ENCODE data around the gene PRDM16. TPM values are rescaled to one million over a fixed set of nuclear protein-coding genes. Genes with fewer than 3 reads are reported as not detected.

The PRDM16 gene
- total RNA-seq, 1 experiment from 2014 or later, result 1.6 TPM

DNA sequence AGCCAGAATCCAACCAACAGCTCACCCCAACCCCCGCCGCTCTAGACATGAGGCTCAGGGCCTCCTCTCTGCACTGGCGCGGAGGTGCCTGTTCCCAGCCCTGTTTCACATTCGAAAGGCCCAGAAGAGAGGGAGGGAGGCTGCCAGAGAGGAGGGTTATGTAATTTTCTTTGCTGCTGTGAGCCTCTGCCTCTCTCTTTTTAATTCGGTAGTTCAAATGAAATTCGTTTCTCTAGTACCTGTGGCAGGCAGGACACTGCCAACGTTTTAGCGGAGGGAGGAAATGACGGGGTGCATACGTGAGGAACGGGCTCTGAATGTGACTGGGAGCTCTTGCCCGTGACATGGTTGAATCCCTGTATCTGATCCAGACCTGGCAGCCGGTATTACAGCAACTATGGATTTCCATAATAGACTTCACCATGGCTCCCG, 9.4 kb downstream of the PRDM16 start:
- POLR2A ChIA-PET, result no interaction called here
- TF ChIP-seq GRHL2 (CRISPR knock-in tag; IDR thresholded peaks at IDR 0.05; ENCODE audit: insufficient replicate concordance, severe bottlenecking), result no peak
- TF ChIP-seq NR3C1 (CRISPR knock-in tag; conservative IDR thresholded peaks at IDR 0.05; ENCODE audit: low read depth), result no peak
- no peak for TF ChIP-seq FOXP4 (CRISPR knock-in tag; IDR thresholded peaks at IDR 0.05)
- no peak for TF ChIP-seq PRRX2 (CRISPR knock-in tag; IDR thresholded peaks at IDR 0.05)
- TF ChIP-seq ARID4B (CRISPR knock-in tag; IDR thresholded peaks at IDR 0.05; ENCODE audit: borderline replicate concordance), result no peak

GRCh38 chr1:3078871-3079270, 9.9 kb downstream of the PRDM16 start:
- peaks cover 9% of the 10 kb centered on the region; the same call in 1 of the 2 replicates for H3K4me1 Mint-ChIP-seq
- DNase-seq (ENCODE audit: low spot score) (no peak), ATAC-seq (no peak)
- POLR2A ChIA-PET, result no interaction called here
- TF ChIP-seq GTF2I (CRISPR knock-in tag; conservative IDR thresholded peaks at IDR 0.05), result no peak
- no peak overlapping the region for H3K27ac Mint-ChIP-seq
- CTCF ChIA-PET, result interaction anchor here (1.0 kb wide), 1 partner anchor 242 kb away, joined by 3 read pairs; no protein-coding TSS in a partner anchor
- peaks cover 29% of the 10 kb centered on the region for H3K27me3 Mint-ChIP-seq (ENCODE audit: low read depth)
- H3K9me3 Mint-ChIP-seq, result no peaks in the 10 kb centered on the region
- no peak overlapping the region for H3K4me3 Mint-ChIP-seq
- no peaks in the 10 kb centered on the region for H3K36me3 Mint-ChIP-seq

More for the DNA sequence above, 9.4 kb downstream of the PRDM16 start:
- H3K36me3 Mint-ChIP-seq, result no peaks in the 10 kb centered on the region
- peaks cover 9% of the 10 kb centered on the region; the same call in 1 of the 2 replicates for H3K4me1 Mint-ChIP-seq
- DNase-seq (ENCODE audit: low spot score) (no peak), ATAC-seq (no peak)
- CTCF ChIA-PET, result interaction anchor here (1.0 kb wide), 1 partner anchor 242 kb away, joined by 3 read pairs; no protein-coding TSS in a partner anchor
- peaks cover 32% of the 10 kb centered on the region for H3K27me3 Mint-ChIP-seq (ENCODE audit: low read depth)
- H3K27ac Mint-ChIP-seq, result no peak overlapping the region
- no peak overlapping the region for H3K4me3 Mint-ChIP-seq
- no peaks in the 10 kb centered on the region for H3K9me3 Mint-ChIP-seq

DNA sequence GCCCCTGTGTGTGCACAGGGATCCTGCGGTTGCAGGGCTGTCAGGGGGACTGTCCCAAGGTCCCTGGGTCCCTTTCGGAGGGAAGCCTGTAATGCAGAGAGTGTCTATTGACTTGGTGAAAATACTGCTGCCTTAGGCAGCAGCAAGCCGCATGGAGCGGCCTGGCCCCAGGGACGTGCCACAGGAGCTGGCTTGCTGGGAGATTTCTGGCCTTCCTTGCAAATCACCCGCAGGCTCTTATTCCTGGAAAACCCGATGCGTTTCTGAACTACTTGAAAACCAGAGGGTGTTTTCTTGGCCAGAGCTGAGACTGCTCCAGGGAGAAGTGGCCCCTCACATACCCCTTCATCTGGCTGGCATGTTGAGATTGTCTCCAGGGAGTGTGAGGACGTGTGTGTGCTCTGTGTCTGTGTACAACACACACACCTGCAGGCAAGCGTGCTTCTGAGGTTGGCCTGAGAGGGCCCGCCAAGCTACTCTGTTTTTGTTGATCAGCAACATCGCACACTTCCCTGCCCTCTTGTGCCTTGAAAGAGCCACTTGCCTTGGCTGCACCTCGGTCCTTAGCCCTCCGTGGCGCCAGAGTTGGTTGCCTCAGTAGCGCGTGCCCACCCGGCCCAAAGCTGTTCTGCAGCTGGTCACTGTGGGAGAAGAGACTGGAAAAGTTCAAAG, 10.5 kb downstream of the PRDM16 start:
- Mint-ChIP-seq H3K4me1 (0 out of 2 replicates have a peak, but pooled peaks cover 4% of the 10 kb centered on the region), H3K4me3 (no peak overlapping the region), H3K36me3 (no peaks in the 10 kb centered on the region), H3K27me3 (ENCODE audit: low read depth) (peaks cover 23% of the 10 kb centered on the region), H3K9me3 (no peaks in the 10 kb centered on the region), H3K27ac (no peak overlapping the region)
- CTCF ChIA-PET, result interaction anchor here (0.7 kb wide), 1 partner anchor 411 kb away, joined by 3 read pairs; no protein-coding TSS in a partner anchor
- DNase-seq (ENCODE audit: low spot score) (no peak), ATAC-seq (no peak)
- POLR2A ChIA-PET, result no interaction called here
- TF ChIP-seq ZNF281 (CRISPR knock-in tag; IDR thresholded peaks at IDR 0.05) (no peak), ELF4 (CRISPR knock-in tag; IDR thresholded peaks at IDR 0.05; ENCODE audit: low read depth) (no peak), CDX4 (CRISPR knock-in tag; IDR thresholded peaks at IDR 0.05; ENCODE audit: borderline replicate concordance) (no peak), GRHL2 (CRISPR knock-in tag; IDR thresholded peaks at IDR 0.05; ENCODE audit: insufficient replicate concordance, severe bottlenecking) (no peak), NR3C1 (CRISPR knock-in tag; conservative IDR thresholded peaks at IDR 0.05; ENCODE audit: low read depth) (no peak), USF2 (CRISPR knock-in tag; IDR thresholded peaks at IDR 0.05) (no peak), TCF7 (CRISPR knock-in tag; IDR thresholded peaks at IDR 0.05; ENCODE audit: low read depth) (no peak), TEAD4 (CRISPR knock-in tag; IDR thresholded peaks at IDR 0.05) (no peak)
- TF ChIP-seq, protein P1, sequence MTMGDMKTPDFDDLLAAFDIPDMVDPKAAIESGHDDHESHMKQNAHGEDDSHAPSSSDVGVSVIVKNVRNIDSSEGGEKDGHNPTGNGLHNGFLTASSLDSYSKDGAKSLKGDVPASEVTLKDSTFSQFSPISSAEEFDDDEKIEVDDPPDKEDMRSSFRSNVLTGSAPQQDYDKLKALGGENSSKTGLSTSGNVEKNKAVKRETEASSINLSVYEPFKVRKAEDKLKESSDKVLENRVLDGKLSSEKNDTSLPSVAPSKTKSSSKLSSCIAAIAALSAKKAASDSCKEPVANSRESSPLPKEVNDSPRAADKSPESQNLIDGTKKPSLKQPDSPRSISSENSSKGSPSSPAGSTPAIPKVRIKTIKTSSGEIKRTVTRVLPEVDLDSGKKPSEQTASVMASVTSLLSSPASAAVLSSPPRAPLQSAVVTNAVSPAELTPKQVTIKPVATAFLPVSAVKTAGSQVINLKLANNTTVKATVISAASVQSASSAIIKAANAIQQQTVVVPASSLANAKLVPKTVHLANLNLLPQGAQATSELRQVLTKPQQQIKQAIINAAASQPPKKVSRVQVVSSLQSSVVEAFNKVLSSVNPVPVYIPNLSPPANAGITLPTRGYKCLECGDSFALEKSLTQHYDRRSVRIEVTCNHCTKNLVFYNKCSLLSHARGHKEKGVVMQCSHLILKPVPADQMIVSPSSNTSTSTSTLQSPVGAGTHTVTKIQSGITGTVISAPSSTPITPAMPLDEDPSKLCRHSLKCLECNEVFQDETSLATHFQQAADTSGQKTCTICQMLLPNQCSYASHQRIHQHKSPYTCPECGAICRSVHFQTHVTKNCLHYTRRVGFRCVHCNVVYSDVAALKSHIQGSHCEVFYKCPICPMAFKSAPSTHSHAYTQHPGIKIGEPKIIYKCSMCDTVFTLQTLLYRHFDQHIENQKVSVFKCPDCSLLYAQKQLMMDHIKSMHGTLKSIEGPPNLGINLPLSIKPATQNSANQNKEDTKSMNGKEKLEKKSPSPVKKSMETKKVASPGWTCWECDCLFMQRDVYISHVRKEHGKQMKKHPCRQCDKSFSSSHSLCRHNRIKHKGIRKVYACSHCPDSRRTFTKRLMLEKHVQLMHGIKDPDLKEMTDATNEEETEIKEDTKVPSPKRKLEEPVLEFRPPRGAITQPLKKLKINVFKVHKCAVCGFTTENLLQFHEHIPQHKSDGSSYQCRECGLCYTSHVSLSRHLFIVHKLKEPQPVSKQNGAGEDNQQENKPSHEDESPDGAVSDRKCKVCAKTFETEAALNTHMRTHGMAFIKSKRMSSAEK (CRISPR knock-in tag; IDR thresholded peaks at IDR 0.05; ENCODE audit: borderline replicate concordance), result no peak
